HepG2 (cell line): Measurements from ENCODE around the gene ACTRT2. TPM values are rescaled to one million over a fixed set of nuclear protein-coding genes. Genes with fewer than 3 reads are reported as not detected.

Experiments
- ATAC-seq: fragments of 200-7000 bp; cut with Tn5 transposase; 3 replicates; pipeline ENCODE4 v1.9.1; 2020; ENCODE audit warnings: mild to moderate bottlenecking, moderate library complexity
- BruUV-seq: library from RNA; stranded (reverse); fragments of 400-500 nt; replicated peaks from 2 replicates; lab custom pipeline; 2021; lab: Mats Ljungman, UMichigan
- CTCF ChIA-PET: fragments of 300-600 bp; formaldehyde crosslinking; extraction: SDS; loops from one replicate; lab custom pipeline; 2021; ENCODE audit warnings: low total read pairs, inconsistent platforms, low intra/inter-chr PET ratio; lab: Yijun Ruan, JAX
- POLR2A ChIA-PET: fragments of 350-600 bp; sonication (Branson Sonifier 250); formaldehyde crosslinking; loops from one replicate; lab custom pipeline; 2020; ENCODE audit warnings: antibody characterized with exemption, inconsistent platforms; lab: Yijun Ruan, JAX
- DNase-seq: peaks from one replicate; pipeline ENCODE4 v3.0.0-alpha.2; 2015; ENCODE audit warnings: low spot score
- FAIRE-seq: peaks from 3 replicates; lab custom pipeline; 2011; peaks lifted over from hg19 to GRCh38; lab: Jason Lieb, UNC
- H2AFZ ChIP-seq: one replicate; pipeline ENCODE4 v1.6.1; 2011; ENCODE audit warnings: low read length, inconsistent platforms
- H3K27ac ChIP-seq: fragments of 300-600 bp; 3 replicates; pipeline ENCODE4 v1.8.0; 2011; ENCODE audit warnings: mixed run types, mild to moderate bottlenecking, mixed read lengths, low read length, inconsistent platforms; ENCODE audit not compliant: insufficient read depth; ENCODE audit errors: extremely low read length
- H3K27me3 ChIP-seq, 2 experiments: fragments of 200-600 bp in 1 of 2; 2 replicates in 1 of 2; 3 replicates in 1 of 2; pipeline versions ENCODE4 v1.6.0 to v1.8.0; 2011; ENCODE audit warnings: low read length in 2 of 2, mild to moderate bottlenecking in 2 of 2, moderate library complexity in 2 of 2, inconsistent platforms in 1 of 2; ENCODE audit not compliant: insufficient read depth in 2 of 2, control insufficient read depth in 1 of 2
- H3K36me3 ChIP-seq, 2 experiments: fragments of 200-600 bp in 1 of 2; replicated peaks in 1 of 2; 2 replicates in 1 of 2; 3 replicates in 1 of 2; pipeline versions ENCODE4 v1.5.1 to v1.8.0; 2011; ENCODE audit warnings: low read length in 2 of 2, inconsistent platforms in 1 of 2; ENCODE audit not compliant: insufficient read depth in 2 of 2, control insufficient read depth in 1 of 2
- H3K4me1 ChIP-seq: 2 replicates; pipeline ENCODE4 v1.5.1; 2012; ENCODE audit warnings: low read length, inconsistent platforms; ENCODE audit not compliant: insufficient read depth
- H3K4me2 ChIP-seq: 2 replicates; pipeline ENCODE4 v1.6.0; 2011; ENCODE audit warnings: low read depth, low read length, inconsistent platforms
- H3K4me3 ChIP-seq, 3 experiments: fragments of 200-600 bp in 1 of 3; sonication (generic), shearing (Covaris generic) in 1 of 3; replicated peaks in 1 of 3; 2 replicates each; pipeline ENCODE4 v1.5.1; 2011 to 2016; ENCODE audit warnings: low read length in 3 of 3, inconsistent platforms in 2 of 3, low read depth in 2 of 3, mild to moderate bottlenecking in 2 of 3, control low read depth in 1 of 3, mixed read lengths in 1 of 3; ENCODE audit not compliant: insufficient read depth in 1 of 3
- H3K79me2 ChIP-seq: one replicate; pipeline ENCODE4 v1.6.1; 2011; ENCODE audit warnings: low read length, inconsistent platforms; ENCODE audit not compliant: insufficient read depth
- H3K9ac ChIP-seq: 2 replicates; pipeline ENCODE4 v1.6.0; 2011; ENCODE audit warnings: mild to moderate bottlenecking, low read depth, low read length, inconsistent platforms; ENCODE audit not compliant: insufficient read depth
- H3K9me3 ChIP-seq: 2 replicates; pipeline ENCODE4 v1.5.1; 2012; ENCODE audit warnings: mild to moderate bottlenecking, low read length
- H4K20me1 ChIP-seq: 2 replicates; pipeline ENCODE4 v1.6.0; 2011; ENCODE audit warnings: inconsistent platforms, mild to moderate bottlenecking, low read length, moderate library complexity; ENCODE audit not compliant: insufficient read depth
- ATRX ChIP-seq: sonication (generic); formaldehyde crosslinking; IDR thresholded peaks from 2 replicates; pipeline ENCODE4 v1.4.0; 2020; ENCODE audit warnings: missing genetic modification reagents, borderline replicate concordance
- CHD4 ChIP-seq: fragments of 200-600 bp; sonication (generic); IDR thresholded peaks from 2 replicates; pipeline ENCODE4 v1.7.0; 2017; ENCODE audit warnings: mild to moderate bottlenecking, low read length, borderline replicate concordance
- CREM ChIP-seq, 2 experiments: sonication (generic) in 1 of 2; formaldehyde crosslinking in 1 of 2; IDR thresholded peaks; 2 replicates each; pipeline versions ENCODE4 v1.4.0 to v1.6.1; 2016 to 2020; ENCODE audit warnings: antibody characterized with exemption in 1 of 2, mild to moderate bottlenecking in 1 of 2, missing genetic modification reagents in 1 of 2
- GABPB1 ChIP-seq: IDR thresholded peaks from 2 replicates; pipeline ENCODE4 v1.6.1; 2016; ENCODE audit warnings: mild to moderate bottlenecking, missing genetic modification reagents, moderate library complexity, missing compliant biosample characterization
- GTF2F1 ChIP-seq: fragments of 150-350 bp; IDR thresholded peaks from 2 replicates; pipeline ENCODE4 v1.6.1; 2014; ENCODE audit warnings: low read length
- HHEX ChIP-seq: IDR thresholded peaks from 2 replicates; pipeline ENCODE4 v1.6.1; 2016; ENCODE audit warnings: control low read depth
- IKZF1 ChIP-seq: fragments of 450-650 bp; IDR thresholded peaks from 2 replicates; pipeline ENCODE4 v1.7.1; 2016
- KDM1A ChIP-seq: IDR thresholded peaks from 2 replicates; pipeline ENCODE4 v1.6.1; 2016; ENCODE audit warnings: missing compliant biosample characterization
- MEF2D ChIP-seq: sonication (generic); formaldehyde crosslinking; IDR thresholded peaks from 2 replicates; pipeline ENCODE4 v1.5.1; 2020; ENCODE audit warnings: mild to moderate bottlenecking, missing genetic modification reagents
- SMARCE1 ChIP-seq: fragments of 450-650 bp; IDR thresholded peaks from 2 replicates; pipeline ENCODE4 v1.6.1; 2017; ENCODE audit warnings: borderline replicate concordance
- SOX13 ChIP-seq, 3 experiments: fragments of 450-650 bp in 1 of 3; sonication (generic) in 1 of 3; formaldehyde crosslinking in 1 of 3; IDR thresholded peaks in 2 of 3; conservative IDR thresholded peaks in 1 of 3; 2 replicates each; pipeline versions ENCODE4 v1.5.0 to v1.6.1; 2016 to 2020; ENCODE audit warnings: antibody characterized with exemption in 1 of 3, mild to moderate bottlenecking in 1 of 3, missing compliant biosample characterization in 1 of 3, missing genetic modification reagents in 1 of 3, moderate library complexity in 1 of 3
- SUZ12 ChIP-seq: fragments of 150-350 bp; IDR thresholded peaks from 2 replicates; pipeline ENCODE4 v1.6.1; 2014; ENCODE audit warnings: low read depth, low read length
- SYNCRIP ChIP-seq: fragments of 200-400 bp; formaldehyde crosslinking; IDR thresholded peaks from 2 replicates; pipeline ENCODE4 v1.6.1; 2018; ENCODE audit warnings: mild to moderate bottlenecking, low read depth, low read length; ENCODE audit not compliant: insufficient read depth
- ZNF580 ChIP-seq: IDR thresholded peaks from 2 replicates; pipeline ENCODE4 v1.6.1; 2016; ENCODE audit warnings: low read depth, borderline replicate concordance
- ZSCAN5A ChIP-seq: sonication (generic); formaldehyde crosslinking; IDR thresholded peaks from 2 replicates; pipeline ENCODE4 v1.8.0; 2022; ENCODE audit warnings: mild to moderate bottlenecking, missing genetic modification reagents, borderline replicate concordance
- WGBS: methylation state at CpG from one replicate; pipeline ENCODE4 v1.1.6; 2017; ENCODE audit warnings: low lambda C conversion rate; 5-methylcytosine and 5-hydroxymethylcytosine counted together
- in situ Hi-C: cut with HindIII; loops from 2 replicates; pipeline ENCODE4 v1.10.0; 2017; ENCODE audit warnings: low pct_unique_long_range_greater_than_20kb; ENCODE audit not compliant: extremely low pct_ligation_motif_present
- intact Hi-C: fragments of 100-400 bp; cut with micrococcal nuclease; formaldehyde crosslinking; loops from one replicate; pipeline ENCODE4 v1.10.0; 2022; ENCODE audit not compliant: unreplicated experiment
- polyA plus RNA-seq, 8 experiments: library from polyadenylated mRNA; depleted of rRNA in 3 of 8; stranded (reverse) in 7 of 8; unstranded in 1 of 8; fragments of >200 nt; fragmentation: Illumina TruSeq in 4 of 8; extraction: Trizol in 4 of 8; gene quantifications; 2 replicates each; pipeline versions ENCODE4 v1.2.1 to v1.2.3, GENCODE V29; 2011 to 2016; ENCODE audit warnings: low read depth in 4 of 8, missing spikeins in 1 of 8, mixed read lengths in 1 of 8; ENCODE audit not compliant: insufficient read depth in 1 of 8
- total RNA-seq, 5 experiments: library from RNA; depleted of rRNA; stranded (reverse); fragments of >200 nt; fragmentation: Illumina TruSeq; extraction: Trizol; gene quantifications; 2 replicates each; pipeline ENCODE4 v1.2.3, GENCODE V29; 2016; ENCODE audit warnings: low read depth in 1 of 5

Gene ACTRT2
- total and polyA plus RNA-seq, 2 of the 13 experiments (the other 11 are each of a cell fraction or from before 2014, with no cell fraction given) = not detected

GRCh38 chr1:2975466-2976179 lies 45.6 kb upstream of the ACTRT2 start:
- Histone ChIP-seq H3K4me3 (no peak overlapping the region), H3K36me3 (no peaks in the 10 kb centered on the region), H3K4me1 (no peaks in the 10 kb centered on the region), H3K4me2 (no peak overlapping the region), H2AFZ (no peak overlapping the region), H4K20me1 (no peaks in the 10 kb centered on the region), H3K27me3 (peaks cover 11 to 29% of the 10 kb centered on the region in 2 experiments; a peak in 4 of 5 replicates), H3K9me3 (no peaks in the 10 kb centered on the region), H3K27ac (no peak overlapping the region), H3K79me2 (no peaks in the 10 kb centered on the region), H3K9ac (no peak overlapping the region)
- FAIRE-seq (no peak), DNase-seq (no peak), ATAC-seq (no peak)
- in situ Hi-C loops (no loop called here), intact Hi-C loops (no loop called here)
- BruUV-seq = no TSS peak
- POLR2A ChIA-PET = no interaction called here
- WGBS = no CpG with 5 or more reads among the region's 19 CpGs
- TF ChIP-seq ATRX = no peak
- no peak for TF ChIP-seq SUZ12
- TF ChIP-seq GTF2F1 = no peak
- TF ChIP-seq KDM1A (CRISPR knock-in tag) = no peak
- TF ChIP-seq SYNCRIP = no peak
- CTCF ChIA-PET = no interaction called here

GRCh38 chr1:2976180-2976562 lies 45.1 kb upstream of the ACTRT2 start:
- H4K20me1 ChIP-seq = no peaks in the 10 kb centered on the region
- WGBS = 31% methylated on average over 4 of the region's 6 CpGs
- TF ChIP-seq GABPB1 (CRISPR knock-in tag) (no peak), MEF2D (CRISPR knock-in tag) (no peak), CHD4 (no peak), SMARCE1 (no peak), IKZF1 (no peak), HHEX (CRISPR knock-in tag) (no peak), CREM (IDR thresholded peaks at IDR 0.05) (no peak), CREM (CRISPR knock-in tag; IDR thresholded peaks at IDR 0.05) (no peak), ZSCAN5A (CRISPR knock-in tag) (no peak), ZNF580 (no peak), SOX13 (IDR thresholded peaks at IDR 0.05) (no peak), SOX13 (CRISPR knock-in tag; conservative IDR thresholded peaks at IDR 0.05 in 1 of 2, IDR thresholded peaks at IDR 0.05 in 1 of 2) (no peak)

More at GRCh38 chr1:2976180-2976562, 45.1 kb upstream of the ACTRT2 start:
- DNase-seq (no peak), FAIRE-seq (no peak), ATAC-seq (no peak)
- H3K4me1 ChIP-seq = no peaks in the 10 kb centered on the region
- intact Hi-C loops = no loop called here
- no peaks in the 10 kb centered on the region for H3K9me3 ChIP-seq
- H3K36me3 ChIP-seq = no peaks in the 10 kb centered on the region
- no peak overlapping the region for H3K4me2 ChIP-seq
- no TSS peak for BruUV-seq
- ChIA-PET POLR2A (no interaction called here), CTCF (no interaction called here)
- peaks cover 10 to 29% of the 10 kb centered on the region in 2 experiments; a peak in 4 of 5 replicates for H3K27me3 ChIP-seq
- H3K79me2 ChIP-seq = no peaks in the 10 kb centered on the region
- H3K9ac ChIP-seq = no peak overlapping the region
- no peak overlapping the region for H2AFZ ChIP-seq
- no peak overlapping the region for H3K27ac ChIP-seq
- no peak overlapping the region for H3K4me3 ChIP-seq
- in situ Hi-C loops = no loop called here
